ENCODE data around the gene ARVCF. TPM values are rescaled to one million over a fixed set of nuclear protein-coding genes. Genes with fewer than 3 reads are reported as not detected.

ARVCF gene
- total RNA-seq, 1 experiment from 2014 or later: 8.2 TPM

GRCh38 chr22:20022231-20022977 lies 5.8 kb upstream of the ARVCF start:
- ATAC-seq (no peak), DNase-seq (ENCODE audit: low read depth, low spot score) (no peak)
- no peak for TF ChIP-seq SIN3A (IDR thresholded peaks at IDR 0.05; ENCODE audit: borderline replicate concordance, insufficient read depth, low read depth, low read length)
- TF ChIP-seq POLR2AphosphoS5 (IDR thresholded peaks at IDR 0.05; ENCODE audit: low read depth, low read length): no peak
- TF ChIP-seq REST (IDR thresholded peaks at IDR 0.05; ENCODE audit: insufficient read depth in 1 of 2, low read depth in 2 of 2, low read length in 1 of 2): no peak
- TF ChIP-seq CTCF (IDR thresholded peaks at IDR 0.05): no peak
- TF ChIP-seq TCF7L2 (IDR thresholded peaks at IDR 0.05; ENCODE audit: low read depth, low read length): no peak
- no TSS peak for BruUV-seq (replicated peaks)
- Histone ChIP-seq H3K4me1 (ENCODE audit: control insufficient read depth, insufficient read depth, low read length) (peaks cover 3% of the 10 kb centered on the region; the same call in 1 of the 2 replicates), H3K9me3 (ENCODE audit: control insufficient read depth, insufficient read depth, low read depth, low read length) (no peaks in the 10 kb centered on the region), H3K36me3 (ENCODE audit: control insufficient read depth, insufficient read depth, low read length) (no peaks in the 10 kb centered on the region; the same call in 1 of the 2 replicates), H3K4me3 (ENCODE audit: low read depth in 2 of 2, low read length in 2 of 2) (peak overlapping the region; percentile 70 to 81), H3K27ac (ENCODE audit: low read length) (peak overlapping the region; percentile 81; the same call in 1 of the 2 replicates), H3K27me3 (ENCODE audit: control insufficient read depth, insufficient read depth, low read length) (no peaks in the 10 kb centered on the region)
- POLR2A ChIA-PET: no interaction called here
- in situ Hi-C loops (cut with HindIII; ENCODE audit: low pct_unique_long_range_greater_than_20kb, low sequenced_read_pairs) (no loop called here), intact Hi-C loops (cut with micrococcal nuclease; ENCODE audit: unreplicated experiment) (no loop called here)
- CTCF ChIA-PET: no interaction called here

- ATAC-seq: 0 out of 2 replicates have a peak, but pooled peaks have one; percentile 11
- TF ChIP-seq TCF7L2 (IDR thresholded peaks at IDR 0.05; ENCODE audit: low read depth, low read length) (no peak), SIN3A (IDR thresholded peaks at IDR 0.05; ENCODE audit: borderline replicate concordance, insufficient read depth, low read depth, low read length) (no peak; the same call in 1 of the 2 replicates), REST (IDR thresholded peaks at IDR 0.05; ENCODE audit: insufficient read depth in 1 of 2, low read depth in 2 of 2, low read length in 1 of 2) (no peak), CTCF (IDR thresholded peaks at IDR 0.05) (no peak), POLR2AphosphoS5 (IDR thresholded peaks at IDR 0.05; ENCODE audit: low read depth, low read length) (no peak)
- POLR2A ChIA-PET: interaction anchor here (0.6 kb wide), 1 partner anchor 13 kb away, joined by 3 read pairs; no protein-coding TSS in a partner anchor
Observed at GRCh38 chr22:20021196-20022181, 4.9 kb upstream of the ARVCF start.

More at GRCh38 chr22:20021196-20022181, 4.9 kb upstream of the ARVCF start:
- no TSS peak for BruUV-seq (replicated peaks)
- no peaks in the 10 kb centered on the region; the same call in 1 of the 2 replicates for H3K36me3 ChIP-seq (ENCODE audit: control insufficient read depth, insufficient read depth, low read length)
- intact Hi-C loops (cut with micrococcal nuclease; ENCODE audit: unreplicated experiment): no loop called here
- H3K27me3 ChIP-seq (ENCODE audit: control insufficient read depth, insufficient read depth, low read length): no peaks in the 10 kb centered on the region
- H3K27ac ChIP-seq (ENCODE audit: low read length): peak overlapping the region; percentile 81
- no peaks in the 10 kb centered on the region for H3K9me3 ChIP-seq (ENCODE audit: control insufficient read depth, insufficient read depth, low read depth, low read length)
- peaks cover 3% of the 10 kb centered on the region; the same call in 1 of the 2 replicates for H3K4me1 ChIP-seq (ENCODE audit: control insufficient read depth, insufficient read depth, low read length)
- H3K4me3 ChIP-seq (ENCODE audit: low read depth in 2 of 2, low read length in 2 of 2): peak overlapping the region; percentile 70 to 81
- CTCF ChIA-PET: no interaction called here
- in situ Hi-C loops (cut with HindIII; ENCODE audit: low pct_unique_long_range_greater_than_20kb, low sequenced_read_pairs): no loop called here
- no peak for DNase-seq (ENCODE audit: low read depth, low spot score)

Measured in Panc1 (cell line).